HepG2 (cell line): Measurements from ENCODE around the gene ZMYND8. TPM values are rescaled to one million over a fixed set of nuclear protein-coding genes. Genes with fewer than 3 reads are reported as not detected.

Experiments used
- BRF2 ChIP-seq: sonication (generic); formaldehyde crosslinking; IDR thresholded peaks from 2 replicates; pipeline ENCODE4 v1.8.1; 2022; ENCODE audit warnings: mild to moderate bottlenecking, missing genetic modification reagents
- DBP ChIP-seq: sonication (generic); formaldehyde crosslinking; IDR thresholded peaks from 2 replicates; pipeline ENCODE4 v1.4.0; 2020; ENCODE audit warnings: missing genetic modification reagents; ENCODE audit errors: not compliant biosample characterization
- DNMT3B ChIP-seq: conservative IDR thresholded peaks from 2 replicates; pipeline ENCODE4 v1.6.1; 2016; ENCODE audit warnings: missing biosample characterization, control low read depth
- FOXP4 ChIP-seq: sonication (generic); formaldehyde crosslinking; IDR thresholded peaks from 2 replicates; pipeline ENCODE4 v1.4.0; 2020; ENCODE audit warnings: missing genetic modification reagents
- GATAD1 ChIP-seq: IDR thresholded peaks from 2 replicates; pipeline ENCODE4 v1.6.1; 2016; ENCODE audit warnings: missing genetic modification reagents, missing compliant biosample characterization
- KDM3A ChIP-seq: IDR thresholded peaks from 2 replicates; pipeline ENCODE4 v1.6.1; 2018; ENCODE audit warnings: low read depth, missing compliant biosample characterization
- MAFK ChIP-seq, 2 experiments: IDR thresholded peaks in 1 of 2; conservative IDR thresholded peaks in 1 of 2; 2 replicates each; pipeline ENCODE4 v1.6.1; 2011; ENCODE audit warnings: improper control_type of control experiment in 2 of 2, low read length in 2 of 2
- MIER2 ChIP-seq: IDR thresholded peaks from 2 replicates; pipeline ENCODE4 v1.6.1; 2016; ENCODE audit warnings: missing biosample characterization, missing genetic modification reagents
- NBN ChIP-seq: fragments of 450-650 bp; conservative IDR thresholded peaks from 2 replicates; pipeline ENCODE4 v1.6.1; 2017
- PLRG1 ChIP-seq: fragments of 450-650 bp; conservative IDR thresholded peaks from 2 replicates; pipeline ENCODE4 v1.6.1; 2016
- TCF12 ChIP-seq, 2 experiments: fragments of 450-650 bp in 1 of 2; sonication (generic) in 1 of 2; formaldehyde crosslinking in 1 of 2; IDR thresholded peaks; 2 replicates each; pipeline versions ENCODE4 v1.6.1 to v1.8.0; 2017 to 2022; ENCODE audit warnings: antibody characterized with exemption in 1 of 2, mild to moderate bottlenecking in 1 of 2, missing genetic modification reagents in 1 of 2, moderate library complexity in 1 of 2
- TFDP2 ChIP-seq: sonication (generic); formaldehyde crosslinking; IDR thresholded peaks from 2 replicates; pipeline ENCODE4 v1.4.0; 2020; ENCODE audit warnings: missing genetic modification reagents
- THYN1 ChIP-seq: sonication (generic); formaldehyde crosslinking; IDR thresholded peaks from 2 replicates; pipeline ENCODE4 v1.8.1; 2023; ENCODE audit warnings: low read depth, mild to moderate bottlenecking, moderate library complexity, missing genetic modification reagents, borderline replicate concordance
- ZFP37 ChIP-seq: sonication (generic); formaldehyde crosslinking; IDR thresholded peaks from 2 replicates; pipeline ENCODE4 v1.4.0; 2020; ENCODE audit warnings: missing genetic modification reagents, borderline replicate concordance
- ZNF230 ChIP-seq: sonication (generic); formaldehyde crosslinking; IDR thresholded peaks from 2 replicates; pipeline ENCODE4 v1.4.0; 2020; ENCODE audit warnings: mild to moderate bottlenecking, missing genetic modification reagents
- ZNF574 ChIP-seq: sonication (generic); formaldehyde crosslinking; IDR thresholded peaks from 2 replicates; pipeline ENCODE4 v1.4.0; 2020; ENCODE audit warnings: missing genetic modification reagents
- ZNF800 ChIP-seq: sonication (generic); formaldehyde crosslinking; IDR thresholded peaks from 2 replicates; pipeline ENCODE4 v1.4.0; 2020; ENCODE audit warnings: missing genetic modification reagents
- polyA plus RNA-seq, 8 experiments: library from polyadenylated mRNA; depleted of rRNA in 3 of 8; stranded (reverse) in 7 of 8; unstranded in 1 of 8; fragments of >200 nt; fragmentation: Illumina TruSeq in 4 of 8; extraction: Trizol in 4 of 8; gene quantifications; 2 replicates each; pipeline versions ENCODE4 v1.2.1 to v1.2.3, GENCODE V29; 2011 to 2016; ENCODE audit warnings: low read depth in 4 of 8, missing spikeins in 1 of 8, mixed read lengths in 1 of 8; ENCODE audit not compliant: insufficient read depth in 1 of 8
- total RNA-seq, 5 experiments: library from RNA; depleted of rRNA; stranded (reverse); fragments of >200 nt; fragmentation: Illumina TruSeq; extraction: Trizol; gene quantifications; 2 replicates each; pipeline ENCODE4 v1.2.3, GENCODE V29; 2016; ENCODE audit warnings: low read depth in 1 of 5

ZMYND8 gene
- total and polyA plus RNA-seq, 2 of the 13 experiments (the other 11 are each of a cell fraction or from before 2014, with no cell fraction given): 53.9 to 84.7 TPM

GRCh38 chr20:47320990-47321805, 35.3 kb downstream of the ZMYND8 start (continued):
- TF ChIP-seq ZNF574 (CRISPR knock-in tag) (no peak; the same call in 1 of the 2 replicates), TCF12 (IDR thresholded peaks at IDR 0.05) (no peak), TCF12 (CRISPR knock-in tag; IDR thresholded peaks at IDR 0.05) (no peak), THYN1 (CRISPR knock-in tag) (no peak), GATAD1 (peak; percentile 66), DNMT3B (no peak), MIER2 (peak; percentile 61; the same call in 1 of the 2 replicates), MAFK (conservative IDR thresholded peaks at IDR 0.05 in 1 of 2, IDR thresholded peaks at IDR 0.05 in 1 of 2; ENCODE audit: low read length in 2 of 2) (no peak), TFDP2 (CRISPR knock-in tag) (no peak), ZNF230 (CRISPR knock-in tag) (no peak), NBN (no peak), ZFP37 (CRISPR knock-in tag) (no peak), FOXP4 (CRISPR knock-in tag) (peak; percentile 90), BRF2 (CRISPR knock-in tag) (no peak), KDM3A (CRISPR knock-in tag) (no peak), PLRG1 (no peak), DBP (no peak), ZNF800 (CRISPR knock-in tag) (no peak)
